ENCODE data around the gene ZNF583.
A peak's percentile ranks its signal among the peaks of the same experiment; 100 is the strongest.

The ZNF583 gene

DNA sequence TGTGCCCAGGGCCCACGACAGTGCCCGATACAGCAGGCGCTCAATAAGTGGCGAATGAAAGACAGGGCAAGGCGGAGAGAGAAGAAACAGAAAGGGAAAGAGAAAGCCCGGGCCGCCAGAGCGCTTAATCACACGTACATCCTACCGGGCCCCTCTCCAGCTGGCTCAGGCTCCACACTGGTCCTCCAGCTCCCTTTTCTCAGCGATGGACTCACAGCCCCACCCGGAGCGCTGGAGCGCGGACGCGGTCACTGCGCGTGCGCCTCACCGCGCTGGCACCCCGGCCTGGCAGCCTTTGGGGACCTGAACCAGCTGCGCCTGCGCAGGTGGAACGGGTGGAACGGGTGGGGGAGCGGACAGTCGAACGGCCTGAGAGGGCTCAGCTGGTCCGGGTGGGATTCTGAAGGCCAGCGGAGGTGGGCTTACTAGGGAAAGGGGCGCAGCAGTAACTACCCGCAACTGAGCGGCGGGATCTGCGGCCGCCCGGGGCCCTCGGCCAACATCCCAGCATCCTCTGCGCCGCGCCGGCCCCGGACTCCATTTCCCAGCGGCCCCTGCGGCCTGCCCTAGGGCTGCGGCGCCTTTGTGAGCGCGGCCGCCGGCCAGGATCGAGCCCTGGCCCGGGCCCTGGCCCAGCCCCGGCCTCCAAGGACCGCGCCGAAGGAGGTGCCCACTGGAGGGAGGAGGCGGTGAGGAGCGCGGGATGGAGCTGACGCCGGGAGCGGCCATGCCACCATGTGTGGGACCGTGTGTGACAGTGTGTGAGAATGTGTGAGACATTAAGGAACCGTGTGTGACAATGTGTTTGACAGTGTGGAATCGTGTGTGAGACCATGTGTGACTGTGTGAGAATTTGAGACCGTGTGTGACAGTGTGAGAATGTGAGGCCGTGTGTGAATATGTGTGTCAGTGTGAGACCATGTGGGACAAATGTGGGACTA, at the start of gene ZNF583:
TSS of gene ZNF583 (plus strand) at position 569 of the 941 bp plus-strand sequence. CDS start 2,783 bp downstream, outside the sequence.
- DNase-seq (ENCODE audit: low read depth in 3 of 3), result peak; percentile 80 to 83 (median 81)

DNA sequence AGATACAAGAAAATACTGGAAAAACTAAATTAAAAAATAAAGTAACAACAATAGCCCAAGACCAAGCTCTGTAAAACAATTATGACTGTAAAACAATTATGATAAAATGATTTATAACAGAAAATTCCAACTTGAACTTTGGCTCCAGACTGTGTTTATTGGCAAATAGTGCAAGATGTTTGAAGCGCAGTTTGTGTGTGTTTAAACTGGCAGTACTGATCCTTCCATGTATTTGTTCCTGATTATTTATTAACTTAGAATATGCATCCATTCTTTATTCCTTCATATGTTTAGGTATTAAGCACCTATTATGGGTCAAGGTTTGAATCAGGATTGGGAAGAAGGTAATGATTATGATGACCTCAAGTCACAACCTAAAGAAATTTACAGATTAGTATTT, 48.6 kb upstream of the ZNF583 start:
- DNase-seq (ENCODE audit: low read depth in 3 of 3), result no peak

DNA sequence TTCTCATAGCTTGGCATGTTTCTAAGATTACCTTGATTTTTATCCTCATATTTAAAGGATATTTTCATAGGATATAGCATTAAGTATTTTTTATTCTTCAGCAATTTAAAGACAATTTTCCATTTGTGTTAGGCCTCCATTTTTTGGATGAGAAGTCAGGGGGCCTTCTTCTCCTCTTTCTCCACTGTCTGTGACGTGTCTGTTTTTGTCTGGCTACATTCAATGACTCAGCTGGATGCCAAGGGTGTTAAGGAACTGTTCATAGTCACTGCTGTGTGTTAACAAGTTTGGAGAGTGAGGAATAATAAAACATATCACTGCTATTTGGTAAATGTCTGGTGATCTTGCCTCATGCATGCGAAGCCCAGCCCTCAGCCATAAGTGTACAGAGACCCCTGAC, 47.2 kb upstream of the ZNF583 start:
- DNase-seq (ENCODE audit: low read depth in 3 of 3), result no peak

DNA sequence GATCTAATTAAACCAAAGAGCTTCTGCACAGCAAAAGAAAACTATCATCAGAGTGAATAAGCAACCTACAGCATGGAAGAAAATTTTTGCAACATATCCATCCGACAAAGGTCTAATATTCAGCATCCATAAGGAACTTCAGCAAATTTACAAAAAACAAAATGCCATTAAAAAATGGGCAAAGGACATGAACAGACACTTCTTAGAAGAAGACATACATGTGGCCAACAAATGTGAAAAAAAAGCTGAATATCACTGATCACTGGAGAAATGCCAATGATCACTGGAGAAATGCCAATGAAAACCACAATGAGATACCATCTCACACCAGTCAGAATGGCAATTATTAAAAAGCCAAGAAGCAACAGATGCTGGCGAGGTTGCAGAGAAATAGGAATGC, 43.3 kb upstream of the ZNF583 start:
- DNase-seq (ENCODE audit: low read depth in 3 of 3), result no peak

DNA sequence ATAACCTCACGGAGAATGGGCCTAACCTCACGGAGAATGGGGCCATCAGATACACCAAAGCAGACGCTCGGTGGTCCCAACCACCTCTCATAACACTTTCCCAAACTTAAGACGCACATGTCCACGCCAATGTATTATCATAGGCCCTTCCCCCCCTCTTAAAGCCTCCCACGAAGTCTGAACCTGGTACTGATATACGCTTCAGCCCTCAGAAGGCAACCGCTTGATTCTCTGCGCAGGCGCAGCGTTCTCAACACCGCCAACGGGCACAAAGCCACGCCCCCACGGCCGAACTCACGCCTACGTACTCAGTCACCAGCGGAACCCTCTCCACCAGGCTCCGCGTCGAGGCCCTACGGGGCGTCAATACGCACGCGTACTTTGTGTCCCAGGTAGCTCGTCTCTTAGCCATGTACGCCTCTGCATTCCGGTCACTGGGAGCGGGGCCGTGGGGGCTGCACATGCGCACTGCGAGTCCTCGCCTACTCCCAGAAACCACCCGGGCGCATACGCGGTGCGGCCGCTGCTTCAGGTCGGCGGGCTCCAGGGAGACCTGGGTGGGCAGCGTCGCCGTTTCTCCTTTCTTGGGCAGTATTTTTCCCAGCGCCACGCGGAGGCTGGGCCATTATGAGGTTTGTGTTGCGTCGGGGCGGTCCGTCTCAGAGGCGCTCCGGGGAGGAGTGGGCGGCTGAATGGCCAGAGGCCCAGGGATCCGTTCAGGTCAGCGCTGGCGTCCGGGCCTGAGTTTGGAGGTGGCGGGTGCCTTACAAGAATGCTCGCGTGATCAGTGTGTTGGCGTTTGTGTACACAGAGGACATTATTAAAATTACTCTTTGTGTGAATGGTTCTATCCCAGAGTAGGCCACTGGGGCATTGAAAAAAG, 36.1 kb upstream of the ZNF583 start:
- DNase-seq (ENCODE audit: low read depth in 3 of 3), result peak; percentile 50 to 82 (median 72)

DNA sequence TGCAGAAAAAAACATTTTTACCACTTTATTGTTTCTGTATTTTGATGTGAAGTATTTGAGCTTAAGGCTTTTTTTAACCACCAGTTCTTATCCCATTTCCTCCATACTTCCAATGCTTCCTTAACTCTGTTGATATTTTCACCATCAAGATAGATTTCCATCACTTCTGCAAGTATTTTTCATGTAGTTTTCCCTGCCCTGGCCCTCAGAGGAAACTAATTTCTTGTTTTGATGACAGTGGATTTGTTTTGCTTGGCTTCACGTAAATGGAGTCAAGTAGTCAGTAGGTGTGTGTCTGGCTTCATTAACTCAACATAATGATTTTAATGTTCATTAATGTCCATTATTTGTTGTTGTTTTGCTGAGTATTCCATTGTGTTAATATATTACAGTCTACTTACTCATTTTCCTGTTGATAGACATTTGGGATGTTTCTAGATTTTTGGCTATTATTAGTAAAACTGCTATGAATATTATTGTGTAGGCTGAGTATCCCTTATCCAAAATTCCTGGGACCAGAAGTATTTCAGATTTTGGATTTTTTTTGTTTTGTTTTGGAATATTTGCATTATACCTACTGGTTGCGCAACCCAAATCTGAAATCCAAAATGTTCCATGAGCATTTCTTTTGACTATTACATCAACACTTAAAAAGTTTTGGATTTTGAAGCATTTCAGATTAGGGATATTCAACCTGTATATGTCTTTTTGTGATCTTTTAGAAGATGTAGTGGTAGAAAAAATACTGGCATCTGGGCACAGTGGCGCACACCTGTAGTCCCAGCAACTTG, 34.1 kb upstream of the ZNF583 start:
- DNase-seq (ENCODE audit: low read depth in 3 of 3), result no peak

DNA sequence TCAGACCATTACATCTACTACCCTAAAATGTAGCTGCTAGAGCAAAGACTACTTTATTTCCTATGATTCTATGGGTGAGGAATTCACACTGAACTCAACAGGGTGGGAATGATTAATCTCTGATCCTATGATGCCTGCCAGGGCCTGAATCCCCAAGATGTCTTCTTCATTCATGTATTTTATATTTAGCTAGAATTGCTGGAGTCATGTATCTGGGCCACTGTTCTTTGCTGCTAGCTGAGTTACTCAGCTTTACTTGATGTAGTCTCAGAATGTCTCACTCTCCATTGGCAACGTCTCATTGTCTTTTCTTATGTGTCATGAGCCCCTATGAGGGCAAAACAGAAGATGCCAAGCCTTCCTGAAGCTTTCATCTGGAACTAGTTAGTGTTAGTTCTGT, 31.9 kb upstream of the ZNF583 start:
- DNase-seq (ENCODE audit: low read depth in 3 of 3), result no peak

DNA sequence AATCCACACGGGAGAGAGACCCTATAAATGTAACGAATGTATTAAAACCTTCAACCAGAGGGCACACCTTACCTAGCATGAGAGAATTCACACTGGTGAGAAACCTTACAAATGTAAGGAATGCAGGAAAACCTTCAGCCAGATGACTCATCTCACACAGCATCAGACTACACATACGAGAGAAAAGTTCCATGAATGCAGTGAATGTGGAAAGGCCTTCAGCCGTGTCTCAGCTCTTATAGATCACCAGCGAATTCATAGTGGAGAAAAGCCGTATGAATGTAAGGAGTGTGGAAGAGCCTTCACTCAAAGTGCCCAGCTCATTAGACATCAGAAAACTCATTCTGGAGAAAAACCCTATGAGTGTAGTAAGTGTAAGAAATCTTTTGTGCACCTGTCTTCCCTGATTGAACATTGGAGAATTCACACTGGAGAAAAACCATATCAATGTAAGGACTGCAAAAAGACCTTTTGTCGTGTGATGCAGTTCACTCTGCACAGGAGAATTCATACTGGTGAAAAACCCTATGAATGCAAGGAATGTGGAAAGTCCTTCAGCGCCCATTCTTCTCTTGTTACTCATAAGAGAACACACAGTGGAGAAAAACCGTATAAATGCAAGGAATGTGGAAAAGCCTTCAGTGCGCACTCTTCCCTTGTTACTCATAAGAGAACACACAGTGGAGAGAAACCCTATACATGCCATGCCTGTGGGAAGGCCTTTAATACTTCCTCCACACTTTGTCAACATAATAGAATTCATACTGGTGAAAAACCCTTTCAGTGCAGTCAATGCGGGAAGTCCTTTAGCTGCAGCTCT, 26.8 kb upstream of the ZNF583 start:
- no peak for DNase-seq (ENCODE audit: low read depth in 3 of 3)

DNA sequence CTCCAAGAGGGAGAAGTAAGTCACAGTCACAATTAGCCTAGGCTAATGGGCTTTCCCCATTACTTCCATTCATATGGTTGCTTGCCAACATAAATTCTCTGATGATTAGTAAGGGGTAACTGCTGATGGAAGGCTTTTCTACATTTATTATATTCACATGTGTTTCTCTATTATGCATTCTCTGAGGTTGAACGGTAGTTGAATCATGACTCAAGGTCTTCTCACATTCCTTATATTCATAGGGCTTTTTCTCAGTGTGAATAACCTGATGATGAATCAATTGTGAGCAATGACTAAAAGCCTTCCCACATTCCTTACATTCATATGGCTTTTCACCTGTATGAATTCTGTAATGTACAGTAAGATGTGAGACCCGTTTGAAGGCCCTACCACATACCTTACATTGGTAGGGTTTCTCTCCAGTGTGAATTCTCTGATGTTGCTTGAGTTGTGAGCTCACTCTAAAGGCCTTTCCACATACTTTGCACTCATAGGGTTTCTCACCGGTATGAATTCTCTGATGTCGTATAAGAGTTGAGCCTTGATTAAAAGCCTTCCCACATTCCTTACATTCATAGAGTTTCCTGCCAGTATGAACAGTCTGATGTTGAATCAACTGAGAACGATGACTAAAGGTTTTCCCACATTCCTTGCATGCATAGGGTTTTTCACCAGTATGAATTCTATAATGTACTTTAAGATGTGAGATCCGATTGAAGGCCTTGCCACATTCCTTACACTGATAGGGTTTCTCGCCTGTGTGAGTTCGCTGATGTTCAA, 20.1 kb upstream of the ZNF583 start:
- DNase-seq (ENCODE audit: low read depth in 3 of 3), result no peak

DNA sequence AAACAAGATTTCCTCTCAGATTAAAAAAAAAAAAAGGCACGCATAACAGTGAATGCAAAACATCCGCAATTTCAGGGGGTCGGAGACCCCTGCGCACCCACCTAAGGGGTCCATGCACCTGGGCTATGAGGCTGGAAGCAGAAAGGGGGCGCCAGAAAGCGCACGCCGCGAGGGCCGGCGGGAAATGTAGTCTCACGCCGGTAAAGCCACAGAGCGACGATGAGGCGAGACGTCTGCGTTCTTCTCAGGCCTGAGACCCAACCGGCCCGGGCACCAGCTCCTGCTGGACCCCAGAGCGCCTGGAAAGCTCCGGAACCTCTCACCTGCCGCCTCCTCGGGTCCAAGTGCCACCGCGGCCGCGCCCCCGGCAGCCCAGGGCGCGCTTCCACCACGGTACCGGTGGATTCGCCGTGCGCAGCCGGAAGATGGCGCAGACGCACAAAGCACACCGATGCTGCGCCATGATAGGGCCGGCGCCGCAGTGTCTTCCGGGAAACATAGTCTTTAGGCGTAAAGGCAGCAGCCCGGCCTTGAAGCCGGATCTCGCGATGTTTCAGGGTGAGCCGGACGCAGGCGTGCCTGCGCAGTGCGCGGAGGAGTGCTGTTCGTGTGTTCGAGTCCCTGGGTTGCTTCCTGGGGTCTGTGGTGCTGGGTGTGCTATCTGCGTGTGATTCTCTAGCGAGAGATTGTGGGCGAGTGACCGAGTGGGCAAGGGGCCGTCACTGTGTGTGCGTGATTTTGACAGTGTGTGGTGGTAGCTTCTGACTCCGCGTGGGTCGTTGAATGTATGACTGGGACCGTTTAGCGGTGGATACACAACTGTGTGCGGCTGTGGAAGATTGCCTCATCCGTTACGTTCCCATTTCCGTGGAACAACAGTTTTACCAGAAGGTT, 10.8 kb upstream of the ZNF583 start, which contains the start of gene ZNF582:
TSS of gene ZNF582 (minus strand) at position 416 of the 894 bp plus-strand sequence. CDS start 1,782 bp downstream, outside the sequence.
- peak; percentile 83 to 89 (median 87) for DNase-seq (ENCODE audit: low read depth in 3 of 3)

DNA sequence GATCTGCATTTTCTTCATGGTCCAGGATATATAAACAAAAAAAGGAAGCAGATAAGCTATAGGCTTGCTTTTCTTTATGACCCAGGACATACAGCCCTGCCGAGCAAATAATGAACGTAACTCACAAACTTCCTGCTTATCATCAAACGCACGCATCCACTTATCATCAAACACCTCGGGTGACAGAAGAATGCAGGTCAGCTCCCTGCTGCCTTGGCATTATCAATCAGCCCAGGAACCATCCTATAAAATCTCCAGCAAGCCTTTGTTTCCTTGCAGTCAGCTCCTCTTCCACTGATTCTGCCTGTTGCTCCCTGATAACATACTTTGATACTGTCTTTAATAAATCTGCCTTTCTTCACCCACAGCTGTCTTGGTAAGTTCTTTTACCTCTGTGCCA, 5.3 kb upstream of the ZNF583 start:
- no peak for DNase-seq (ENCODE audit: low read depth in 3 of 3)

DNA sequence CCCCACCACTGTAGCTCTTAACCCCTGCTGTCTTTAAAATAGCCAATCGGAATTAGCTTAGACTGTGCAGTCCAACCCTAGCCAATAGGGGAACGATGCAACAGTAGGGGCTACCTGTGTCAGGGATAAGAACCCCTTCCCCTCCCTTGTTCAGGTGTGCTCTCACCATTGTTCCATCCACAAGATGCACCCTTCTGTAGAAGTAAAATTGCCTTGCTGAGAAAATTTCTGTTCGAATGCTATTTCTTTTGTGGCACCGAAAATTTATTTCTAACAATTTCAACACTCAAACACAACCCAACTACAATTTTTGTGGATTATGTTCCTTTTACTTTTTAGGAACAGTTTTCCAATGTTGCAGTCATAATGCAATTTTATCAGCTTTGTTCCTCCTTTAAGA, 3.6 kb upstream of the ZNF583 start:
- no peak for DNase-seq (ENCODE audit: low read depth in 3 of 3)

DNA sequence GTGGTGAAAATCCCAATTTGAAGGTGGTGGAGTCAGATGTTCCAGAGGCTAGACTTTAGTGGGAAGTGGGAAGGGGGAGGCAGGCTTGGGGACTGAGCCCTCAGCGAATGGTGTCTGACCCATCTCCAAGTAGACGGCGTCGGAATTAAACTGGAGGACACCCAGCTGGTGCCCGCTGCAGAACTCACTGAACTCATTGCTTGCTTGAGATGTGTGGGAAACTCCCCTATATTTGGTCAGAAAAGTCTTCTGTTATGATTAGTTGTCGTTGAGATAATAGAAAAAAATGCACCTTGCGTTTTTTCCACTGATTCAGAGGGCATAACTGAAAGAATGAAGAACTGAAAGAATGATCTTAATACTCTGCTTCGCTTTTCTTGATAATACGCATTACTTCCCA, 871 bp upstream of the ZNF583 start:
- no peak for DNase-seq (ENCODE audit: low read depth in 3 of 3)

DNA sequence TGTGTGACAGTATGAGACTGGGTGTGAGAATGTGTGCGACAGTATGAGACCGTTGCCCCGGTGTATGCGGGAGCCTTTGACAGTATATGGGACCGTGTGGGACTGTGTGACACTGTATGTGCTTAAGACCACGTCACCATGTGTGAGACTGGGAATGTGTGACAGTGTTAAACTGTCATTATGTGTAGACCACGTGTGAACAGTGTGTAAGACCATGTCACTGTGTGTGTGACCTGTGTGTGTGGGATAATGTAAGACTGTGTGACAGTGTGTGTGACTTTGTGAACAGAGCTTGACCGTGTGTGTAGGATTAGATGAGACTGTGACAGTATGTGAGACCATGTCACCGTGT, 549 bp downstream of the ZNF583 start:
- DNase-seq (ENCODE audit: low read depth in 3 of 3), result no peak

DNA sequence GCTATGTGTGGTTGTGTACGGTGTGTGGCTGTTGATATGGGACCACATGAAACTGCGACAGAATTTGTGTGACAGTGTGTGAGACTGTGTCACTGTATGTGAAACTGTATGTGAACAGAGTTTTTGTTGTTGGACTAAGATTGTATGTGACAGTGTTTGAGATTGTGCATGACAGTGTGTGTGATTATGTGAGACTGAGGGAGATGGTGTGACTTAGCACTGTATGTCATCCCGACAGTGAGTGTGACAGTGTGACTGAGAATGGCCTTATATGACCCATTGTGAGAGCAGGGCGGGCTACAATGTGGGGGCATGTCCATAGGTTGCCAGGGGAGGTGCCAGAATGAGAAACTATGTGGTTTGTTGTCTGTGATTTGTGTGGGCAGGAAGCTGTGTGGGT, 930 bp downstream of the ZNF583 start:
- no peak for DNase-seq (ENCODE audit: low read depth in 3 of 3)

DNA sequence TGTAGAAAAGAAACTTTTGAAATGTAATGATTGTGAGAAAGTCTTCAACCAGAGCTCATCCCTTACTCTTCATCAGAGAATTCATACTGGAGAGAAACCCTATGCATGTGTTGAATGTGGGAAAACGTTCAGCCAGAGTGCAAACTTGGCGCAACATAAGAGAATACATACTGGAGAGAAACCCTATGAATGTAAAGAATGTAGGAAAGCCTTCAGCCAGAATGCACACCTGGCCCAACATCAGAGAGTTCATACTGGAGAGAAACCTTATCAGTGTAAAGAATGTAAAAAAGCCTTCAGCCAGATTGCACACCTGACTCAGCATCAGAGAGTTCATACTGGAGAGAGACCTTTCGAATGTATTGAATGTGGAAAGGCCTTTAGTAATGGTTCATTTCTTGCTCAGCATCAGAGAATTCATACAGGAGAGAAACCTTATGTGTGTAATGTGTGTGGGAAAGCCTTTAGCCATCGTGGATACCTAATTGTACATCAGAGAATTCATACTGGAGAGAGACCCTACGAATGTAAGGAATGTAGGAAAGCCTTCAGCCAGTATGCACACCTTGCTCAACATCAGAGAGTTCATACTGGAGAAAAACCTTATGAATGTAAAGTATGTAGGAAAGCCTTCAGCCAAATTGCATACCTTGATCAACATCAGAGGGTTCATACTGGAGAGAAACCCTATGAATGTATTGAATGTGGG, 19.3 kb downstream of the ZNF583 start:
- no peak for DNase-seq (ENCODE audit: low read depth in 3 of 3)

DNA sequence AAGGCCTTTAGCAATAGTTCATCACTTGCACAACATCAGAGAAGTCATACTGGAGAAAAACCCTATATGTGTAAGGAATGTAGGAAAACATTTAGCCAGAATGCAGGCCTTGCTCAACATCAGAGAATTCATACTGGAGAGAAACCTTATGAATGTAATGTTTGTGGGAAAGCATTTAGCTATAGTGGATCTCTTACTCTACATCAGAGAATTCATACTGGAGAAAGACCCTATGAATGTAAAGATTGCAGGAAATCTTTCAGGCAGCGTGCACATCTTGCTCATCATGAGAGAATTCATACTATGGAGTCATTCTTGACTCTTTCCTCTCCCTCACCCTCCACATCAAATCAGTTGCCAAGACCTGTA, 19.8 kb downstream of the ZNF583 start:
- DNase-seq (ENCODE audit: low read depth in 3 of 3), result no peak

DNA sequence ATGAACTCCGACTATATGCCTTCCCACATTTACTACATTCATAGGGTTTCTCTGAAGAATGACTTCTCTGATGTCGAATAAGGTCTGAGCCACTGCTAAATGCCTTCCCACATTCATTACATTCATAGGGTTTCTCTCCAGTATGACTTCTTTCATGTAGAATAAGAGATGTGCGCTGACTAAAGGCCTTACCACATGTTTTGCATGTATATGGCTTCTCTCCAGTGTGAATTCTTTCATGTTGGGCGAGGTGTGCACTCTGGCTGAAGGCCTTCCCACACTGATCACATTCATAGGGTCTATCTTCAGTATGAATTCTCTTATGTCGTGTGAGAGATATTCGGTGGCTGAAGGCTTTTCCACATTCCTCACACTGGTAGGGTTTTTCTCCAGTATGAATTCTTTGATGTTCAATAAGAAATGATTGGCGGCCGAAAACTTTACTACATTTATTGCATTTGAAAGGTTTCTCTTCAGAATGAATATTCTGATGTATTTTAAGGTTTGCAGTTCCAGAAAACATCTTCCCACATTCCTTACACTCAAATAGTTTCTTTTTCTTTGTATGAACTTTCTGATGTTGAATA, 37.2 kb downstream of the ZNF583 start:
- DNase-seq (ENCODE audit: low read depth in 3 of 3), result no peak
